ENCODE data around the gene RUSC1.

The RUSC1 gene

DNA sequence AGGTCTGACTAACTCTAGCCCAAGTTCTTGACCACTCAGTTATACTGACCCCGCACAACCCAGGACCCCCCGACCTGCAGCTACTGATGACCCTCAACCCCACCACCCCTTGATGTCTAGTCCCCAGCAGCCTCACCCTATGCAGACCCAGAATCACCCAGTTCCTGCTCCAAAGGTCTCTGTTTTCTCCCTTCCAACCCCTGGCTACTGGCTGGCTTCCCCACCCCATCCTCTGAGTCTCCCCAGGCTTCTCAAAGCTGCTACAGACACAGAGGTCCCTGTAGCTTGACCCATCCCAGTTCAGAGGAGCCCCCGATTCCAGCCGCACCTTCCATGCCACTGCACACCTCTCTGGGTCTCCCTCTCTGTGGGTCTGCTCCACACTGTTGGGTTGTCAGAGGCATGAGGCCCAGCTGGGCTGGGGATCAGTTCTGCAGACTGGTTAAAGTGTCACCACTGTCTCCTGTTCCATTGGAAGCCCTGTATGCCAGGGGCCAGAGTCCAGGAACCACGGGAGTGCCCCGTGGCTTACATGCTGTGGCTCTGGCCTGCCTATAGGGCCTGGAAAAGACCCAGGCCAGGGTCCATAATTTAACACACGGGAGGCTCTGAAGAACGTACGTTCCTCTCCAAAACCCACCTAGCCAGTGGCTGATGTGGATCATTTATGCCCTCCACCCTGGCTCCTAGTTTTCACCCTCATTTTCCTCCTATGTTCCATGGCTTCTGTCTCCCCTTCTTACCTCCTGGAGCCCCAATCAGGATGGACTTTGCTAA is 20.0 kb upstream of the RUSC1 start:
- peaks cover 18% of the 10 kb centered on the region for H3K4me1 Mint-ChIP-seq
- no peak overlapping the region for H3K4me3 Mint-ChIP-seq
- TF ChIP-seq, protein P1, sequence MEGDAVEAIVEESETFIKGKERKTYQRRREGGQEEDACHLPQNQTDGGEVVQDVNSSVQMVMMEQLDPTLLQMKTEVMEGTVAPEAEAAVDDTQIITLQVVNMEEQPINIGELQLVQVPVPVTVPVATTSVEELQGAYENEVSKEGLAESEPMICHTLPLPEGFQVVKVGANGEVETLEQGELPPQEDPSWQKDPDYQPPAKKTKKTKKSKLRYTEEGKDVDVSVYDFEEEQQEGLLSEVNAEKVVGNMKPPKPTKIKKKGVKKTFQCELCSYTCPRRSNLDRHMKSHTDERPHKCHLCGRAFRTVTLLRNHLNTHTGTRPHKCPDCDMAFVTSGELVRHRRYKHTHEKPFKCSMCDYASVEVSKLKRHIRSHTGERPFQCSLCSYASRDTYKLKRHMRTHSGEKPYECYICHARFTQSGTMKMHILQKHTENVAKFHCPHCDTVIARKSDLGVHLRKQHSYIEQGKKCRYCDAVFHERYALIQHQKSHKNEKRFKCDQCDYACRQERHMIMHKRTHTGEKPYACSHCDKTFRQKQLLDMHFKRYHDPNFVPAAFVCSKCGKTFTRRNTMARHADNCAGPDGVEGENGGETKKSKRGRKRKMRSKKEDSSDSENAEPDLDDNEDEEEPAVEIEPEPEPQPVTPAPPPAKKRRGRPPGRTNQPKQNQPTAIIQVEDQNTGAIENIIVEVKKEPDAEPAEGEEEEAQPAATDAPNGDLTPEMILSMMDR (IDR thresholded peaks at IDR 0.05; ENCODE audit: unreplicated experiment in 3 of 3) = no peak
- peak overlapping the region in 2 of 3 experiments; percentile 59 to 63 for H3K27ac Mint-ChIP-seq
- peaks cover 22% of the 10 kb centered on the region for H3K27me3 Mint-ChIP-seq (ENCODE audit: low read depth)
- peaks cover 3% of the 10 kb centered on the region for H3K9me3 Mint-ChIP-seq
- no peaks in the 10 kb centered on the region for H3K36me3 Mint-ChIP-seq (ENCODE audit: low read depth)

DNA sequence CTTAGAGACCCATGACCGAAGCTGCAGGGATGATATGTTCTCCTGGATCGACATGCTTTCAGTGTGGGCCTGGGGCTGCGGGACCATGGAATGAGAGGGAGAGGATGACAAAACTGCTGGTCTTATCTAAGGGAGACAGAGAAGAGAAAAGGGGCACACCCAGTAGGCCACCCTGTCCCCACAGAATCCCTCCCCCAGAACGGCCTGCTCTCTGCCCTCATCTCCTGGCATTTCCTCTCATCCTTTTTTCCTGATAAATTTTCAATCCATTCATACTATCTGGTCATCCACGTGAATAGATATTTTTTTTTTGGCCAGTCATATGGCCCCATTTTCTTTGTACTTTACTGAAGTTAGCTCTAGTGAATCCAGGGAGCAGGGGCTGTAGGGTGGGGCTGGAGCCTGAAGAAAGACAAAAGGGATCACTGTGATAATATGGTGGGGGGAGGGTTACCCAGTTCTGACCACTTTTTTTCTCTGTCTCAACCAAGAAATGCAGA is 19.3 kb upstream of the RUSC1 start, which contains the start of gene PKLR:
Gene PKLR (minus strand): TSS at position 97 of the 500 bp plus-strand sequence. CDS start 43 bp downstream, at position 54.
- Mint-ChIP-seq H3K4me1 (peaks cover 18% of the 10 kb centered on the region), H3K27me3 (ENCODE audit: low read depth) (peaks cover 16% of the 10 kb centered on the region), H3K36me3 (ENCODE audit: low read depth) (no peaks in the 10 kb centered on the region), H3K4me3 (no peak within 1 kb of the TSS), H3K27ac (peak within 1 kb of the TSS in 2 of 3 experiments; percentile 59 to 63), H3K9me3 (peaks cover 3% of the 10 kb centered on the region)
- TF ChIP-seq, protein P1 (IDR thresholded peaks at IDR 0.05; ENCODE audit: unreplicated experiment in 3 of 3) = no peak

DNA sequence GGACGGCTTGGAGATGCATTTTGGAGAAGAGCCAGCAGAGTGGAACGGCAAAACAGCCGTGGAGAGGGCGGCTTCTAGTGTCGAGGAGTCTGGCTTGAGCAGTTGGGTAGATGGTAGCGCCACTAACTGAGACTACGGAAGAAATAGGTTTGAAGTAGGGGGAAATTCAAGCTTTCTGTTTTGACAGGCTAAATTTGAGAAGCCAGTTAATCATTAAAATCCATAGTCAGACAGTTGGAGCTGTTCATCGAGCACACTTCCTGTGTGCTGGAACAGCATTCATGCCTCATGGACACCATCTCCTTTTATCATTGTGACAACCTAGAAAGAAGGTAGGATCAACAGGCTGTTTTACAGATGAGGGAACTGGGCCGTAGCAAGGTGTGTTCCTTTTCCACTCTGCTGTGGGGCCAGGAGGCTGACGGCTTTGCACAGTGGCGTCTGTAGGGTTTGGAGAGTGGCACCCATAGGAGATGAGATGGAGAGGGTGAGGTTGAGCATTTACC is 16.1 kb upstream of the RUSC1 start:
- Mint-ChIP-seq H3K27ac (peak overlapping the region; percentile 57 to 98 (median 62)), H3K4me1 (peaks cover 12% of the 10 kb centered on the region), H3K27me3 (ENCODE audit: low read depth) (no peaks in the 10 kb centered on the region), H3K36me3 (ENCODE audit: low read depth) (no peaks in the 10 kb centered on the region), H3K4me3 (peak overlapping the region in 1 of 3 experiments; percentile 65), H3K9me3 (no peaks in the 10 kb centered on the region)
- TF ChIP-seq, protein P1 (IDR thresholded peaks at IDR 0.05; ENCODE audit: unreplicated experiment in 3 of 3) = no peak

DNA sequence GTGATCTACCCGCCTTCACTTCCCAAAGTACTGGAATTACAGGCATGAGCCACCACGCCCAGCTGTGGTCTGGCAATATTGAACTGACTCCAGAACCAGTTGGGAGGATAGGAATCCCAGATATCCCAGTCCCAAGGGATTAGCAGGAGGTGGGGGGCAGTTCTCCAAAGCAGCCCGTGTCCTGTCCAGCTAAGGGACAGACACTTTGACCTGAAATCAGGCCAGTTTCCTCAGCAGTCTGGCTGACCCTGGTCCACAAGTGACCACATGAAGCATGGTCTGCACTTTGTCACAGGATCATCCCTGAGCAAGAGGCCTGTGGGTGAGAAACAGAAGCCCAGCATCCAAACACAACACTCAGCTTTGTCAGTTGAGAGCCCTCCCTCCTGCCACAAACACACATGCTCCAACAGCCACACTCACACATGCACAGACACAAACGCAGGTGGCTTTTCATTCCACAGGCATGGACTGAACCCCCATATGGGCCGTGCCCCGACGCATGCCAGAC is 14.8 kb upstream of the RUSC1 start:
- Mint-ChIP-seq H3K9me3 (no peaks in the 10 kb centered on the region), H3K27me3 (ENCODE audit: low read depth) (no peaks in the 10 kb centered on the region), H3K4me1 (peaks cover 18% of the 10 kb centered on the region), H3K4me3 (peak overlapping the region; percentile 11 to 40 (median 34)), H3K36me3 (ENCODE audit: low read depth) (peaks cover 4% of the 10 kb centered on the region), H3K27ac (peak overlapping the region in 2 of 3 experiments; percentile 54 to 84)
- TF ChIP-seq, protein P1 (IDR thresholded peaks at IDR 0.05; ENCODE audit: unreplicated experiment in 3 of 3) = no peak

DNA sequence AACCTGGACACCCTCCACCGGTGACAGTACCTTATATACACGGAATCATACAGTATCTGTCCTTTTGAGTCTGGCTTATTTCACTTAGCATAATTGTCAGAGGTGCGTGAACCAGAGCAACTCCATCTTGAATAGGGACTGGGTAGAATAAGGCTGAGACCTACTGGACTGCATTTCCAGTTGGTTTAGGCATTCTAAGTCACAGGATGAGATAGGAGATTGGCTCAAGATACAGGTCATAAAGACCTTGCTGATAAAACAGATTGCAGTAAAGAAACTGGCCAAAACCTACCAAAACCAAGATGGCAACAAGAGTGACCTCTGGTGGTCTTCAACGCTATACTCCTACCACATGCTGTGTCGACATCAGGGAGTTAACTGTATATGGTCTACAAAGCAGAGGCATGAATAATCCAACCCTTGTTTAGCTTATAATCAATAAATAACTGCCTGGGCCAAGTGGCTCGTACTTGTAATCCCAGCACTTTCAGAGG is 13.4 kb upstream of the RUSC1 start:
- Mint-ChIP-seq H3K4me1 (peaks cover 22% of the 10 kb centered on the region), H3K9me3 (no peaks in the 10 kb centered on the region), H3K4me3 (peak overlapping the region; percentile 29 to 64 (median 59)), H3K27ac (peak overlapping the region; percentile 67 to 96 (median 93)), H3K27me3 (ENCODE audit: low read depth) (no peaks in the 10 kb centered on the region), H3K36me3 (ENCODE audit: low read depth) (peaks cover 13% of the 10 kb centered on the region)
- TF ChIP-seq, protein P1 (IDR thresholded peaks at IDR 0.05; ENCODE audit: unreplicated experiment in 3 of 3) = peak in 2 of 3 experiments; percentile 17 to 50
